ENCODE results near the gene ROBO1. TPM values are rescaled to one million over a fixed set of nuclear protein-coding genes. Genes with fewer than 3 reads are reported as not detected.

ROBO1 gene
- total RNA-seq, 1 donor from 2014 or later: 71.7 TPM

DNA sequence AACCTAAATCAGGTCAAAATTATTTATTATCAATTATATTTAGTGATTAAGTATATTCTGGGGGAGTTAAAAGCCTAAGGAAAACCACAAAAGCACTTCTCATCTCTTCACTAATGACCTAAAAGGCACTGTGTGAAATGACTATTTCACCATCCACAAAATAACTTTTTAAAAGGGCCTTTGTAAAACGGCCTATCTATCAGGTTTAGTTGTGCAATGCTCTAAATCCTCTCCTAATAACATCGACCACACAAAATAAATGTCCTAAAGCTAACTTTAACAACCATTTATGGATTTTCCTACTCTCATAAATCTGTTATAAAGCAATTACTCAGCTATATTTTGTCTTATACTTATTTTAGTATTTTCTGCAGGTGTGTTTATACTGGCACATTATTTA is 1066.3 kb downstream of the ROBO1 start:
- Mint-ChIP-seq H3K4me3 (ENCODE audit: unreplicated experiment) (no peak overlapping the region), H3K27ac (ENCODE audit: unreplicated experiment) (no peak overlapping the region), H3K27me3 (ENCODE audit: low read depth, unreplicated experiment) (no peaks in the 10 kb centered on the region), H3K9me3 (ENCODE audit: unreplicated experiment) (no peaks in the 10 kb centered on the region), H3K4me1 (ENCODE audit: low read depth, unreplicated experiment) (peaks cover 12% of the 10 kb centered on the region), H3K36me3 (ENCODE audit: low read depth, unreplicated experiment) (peaks cover 4% of the 10 kb centered on the region)
- Histone ChIP-seq H2AFZ (ENCODE audit: low read depth, low read length) (no peak overlapping the region), H3K36me3 (ENCODE audit: insufficient read depth, low read length) (no peaks in the 10 kb centered on the region), H3K4me3 (ENCODE audit: insufficient read depth, low read depth, low read length) (no peak overlapping the region), H3K27me3 (ENCODE audit: insufficient read depth, low read length) (no peaks in the 10 kb centered on the region), H3K4me1 (ENCODE audit: insufficient read depth, low read length) (no peaks in the 10 kb centered on the region), H3K4me2 (ENCODE audit: low read length) (no peak overlapping the region), H4K20me1 (ENCODE audit: insufficient read depth, low read length) (no peaks in the 10 kb centered on the region), H3K9me3 (ENCODE audit: insufficient read depth, low read depth, low read length) (no peaks in the 10 kb centered on the region), H3K79me2 (ENCODE audit: insufficient read depth, low read length) (no peaks in the 10 kb centered on the region), H3K27ac (ENCODE audit: low read depth, low read length) (no peak overlapping the region), H3K9ac (ENCODE audit: low read length) (no peak overlapping the region)
- no peak for DNase-seq (ENCODE audit: low read depth)
- FAIRE-seq: no peak
- TF ChIP-seq, protein P1, sequence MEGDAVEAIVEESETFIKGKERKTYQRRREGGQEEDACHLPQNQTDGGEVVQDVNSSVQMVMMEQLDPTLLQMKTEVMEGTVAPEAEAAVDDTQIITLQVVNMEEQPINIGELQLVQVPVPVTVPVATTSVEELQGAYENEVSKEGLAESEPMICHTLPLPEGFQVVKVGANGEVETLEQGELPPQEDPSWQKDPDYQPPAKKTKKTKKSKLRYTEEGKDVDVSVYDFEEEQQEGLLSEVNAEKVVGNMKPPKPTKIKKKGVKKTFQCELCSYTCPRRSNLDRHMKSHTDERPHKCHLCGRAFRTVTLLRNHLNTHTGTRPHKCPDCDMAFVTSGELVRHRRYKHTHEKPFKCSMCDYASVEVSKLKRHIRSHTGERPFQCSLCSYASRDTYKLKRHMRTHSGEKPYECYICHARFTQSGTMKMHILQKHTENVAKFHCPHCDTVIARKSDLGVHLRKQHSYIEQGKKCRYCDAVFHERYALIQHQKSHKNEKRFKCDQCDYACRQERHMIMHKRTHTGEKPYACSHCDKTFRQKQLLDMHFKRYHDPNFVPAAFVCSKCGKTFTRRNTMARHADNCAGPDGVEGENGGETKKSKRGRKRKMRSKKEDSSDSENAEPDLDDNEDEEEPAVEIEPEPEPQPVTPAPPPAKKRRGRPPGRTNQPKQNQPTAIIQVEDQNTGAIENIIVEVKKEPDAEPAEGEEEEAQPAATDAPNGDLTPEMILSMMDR (IDR thresholded peaks at IDR 0.05; ENCODE audit: insufficient read depth, low read depth, low read length): no peak
- TF ChIP-seq EZH2 (IDR thresholded peaks at IDR 0.05; ENCODE audit: insufficient read depth, low read length): no peak

DNA sequence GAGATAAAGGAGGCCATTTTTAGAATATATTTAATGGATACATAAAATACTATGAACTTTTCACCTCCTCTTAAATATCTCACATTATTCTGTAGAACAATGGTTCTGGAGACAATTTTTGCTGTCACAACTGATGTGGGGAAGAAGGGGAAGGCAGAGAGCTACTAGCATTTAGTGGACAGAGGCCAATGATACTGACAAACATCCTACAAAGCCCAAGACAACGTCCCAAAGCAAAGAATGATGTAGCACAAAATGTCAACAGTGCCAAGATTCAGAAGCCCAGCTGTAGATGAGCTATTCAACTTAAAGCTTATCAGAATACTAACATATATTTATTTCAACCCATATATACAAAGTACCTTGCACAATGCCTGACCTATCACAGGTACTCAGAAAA is 1069.4 kb downstream of the ROBO1 start:
- TF ChIP-seq, protein P1 (IDR thresholded peaks at IDR 0.05; ENCODE audit: insufficient read depth, low read depth, low read length): no peak
- no peak for TF ChIP-seq EZH2 (IDR thresholded peaks at IDR 0.05; ENCODE audit: insufficient read depth, low read length)
- Histone ChIP-seq H3K27ac (ENCODE audit: low read depth, low read length) (no peak overlapping the region), H3K36me3 (ENCODE audit: insufficient read depth, low read length) (no peaks in the 10 kb centered on the region), H3K4me3 (ENCODE audit: insufficient read depth, low read depth, low read length) (no peak overlapping the region), H4K20me1 (ENCODE audit: insufficient read depth, low read length) (no peaks in the 10 kb centered on the region), H3K9ac (ENCODE audit: low read length) (no peak overlapping the region), H3K4me2 (ENCODE audit: low read length) (no peak overlapping the region), H3K9me3 (ENCODE audit: insufficient read depth, low read depth, low read length) (no peaks in the 10 kb centered on the region), H3K27me3 (ENCODE audit: insufficient read depth, low read length) (no peaks in the 10 kb centered on the region), H3K79me2 (ENCODE audit: insufficient read depth, low read length) (no peaks in the 10 kb centered on the region), H2AFZ (ENCODE audit: low read depth, low read length) (no peak overlapping the region), H3K4me1 (ENCODE audit: insufficient read depth, low read length) (no peaks in the 10 kb centered on the region)
- H3K36me3 Mint-ChIP-seq (ENCODE audit: low read depth, unreplicated experiment): no peaks in the 10 kb centered on the region
- no peak overlapping the region for H3K4me3 Mint-ChIP-seq (ENCODE audit: unreplicated experiment)
- peaks cover 8% of the 10 kb centered on the region for H3K4me1 Mint-ChIP-seq (ENCODE audit: low read depth, unreplicated experiment)
- H3K27me3 Mint-ChIP-seq (ENCODE audit: low read depth, unreplicated experiment): no peaks in the 10 kb centered on the region
- FAIRE-seq (no peak), DNase-seq (ENCODE audit: low read depth) (no peak)
- no peak overlapping the region for H3K27ac Mint-ChIP-seq (ENCODE audit: unreplicated experiment)
- H3K9me3 Mint-ChIP-seq (ENCODE audit: unreplicated experiment): no peaks in the 10 kb centered on the region

DNA sequence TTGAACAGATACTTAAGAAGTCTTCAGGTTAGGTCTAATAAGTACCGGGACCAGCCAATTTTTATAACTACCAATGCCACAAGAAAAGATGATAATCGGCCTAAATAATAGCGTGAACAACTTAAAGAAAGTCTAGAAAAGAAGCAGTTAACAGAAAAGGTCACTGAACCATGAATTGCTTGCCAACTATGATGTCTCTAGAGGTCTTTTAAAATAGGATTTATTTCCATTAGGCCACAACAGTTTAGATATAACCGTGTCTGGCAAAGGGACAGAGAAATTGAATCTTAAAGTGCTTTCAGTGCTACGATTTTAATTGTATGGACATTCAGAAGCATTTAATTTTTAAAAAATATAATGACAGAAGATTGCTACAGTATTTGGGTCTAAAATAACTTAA is 1070.4 kb downstream of the ROBO1 start:
- H3K4me2 ChIP-seq (ENCODE audit: low read length): no peak overlapping the region
- Mint-ChIP-seq H3K4me1 (ENCODE audit: low read depth, unreplicated experiment) (peaks cover 8% of the 10 kb centered on the region), H3K4me3 (ENCODE audit: unreplicated experiment) (no peak overlapping the region), H3K27me3 (ENCODE audit: low read depth, unreplicated experiment) (no peaks in the 10 kb centered on the region), H3K36me3 (ENCODE audit: low read depth, unreplicated experiment) (no peaks in the 10 kb centered on the region), H3K9me3 (ENCODE audit: unreplicated experiment) (no peaks in the 10 kb centered on the region), H3K27ac (ENCODE audit: unreplicated experiment) (no peak overlapping the region)
- no peak overlapping the region for H3K27ac ChIP-seq (ENCODE audit: low read depth, low read length)
- no peak overlapping the region for H2AFZ ChIP-seq (ENCODE audit: low read depth, low read length)
- no peak overlapping the region for H3K4me3 ChIP-seq (ENCODE audit: insufficient read depth, low read depth, low read length)
- H3K36me3 ChIP-seq (ENCODE audit: insufficient read depth, low read length): no peaks in the 10 kb centered on the region
- no peaks in the 10 kb centered on the region for H3K9me3 ChIP-seq (ENCODE audit: insufficient read depth, low read depth, low read length)
- H3K4me1 ChIP-seq (ENCODE audit: insufficient read depth, low read length): no peaks in the 10 kb centered on the region
- TF ChIP-seq, protein P1 (IDR thresholded peaks at IDR 0.05; ENCODE audit: insufficient read depth, low read depth, low read length): no peak
- TF ChIP-seq EZH2 (IDR thresholded peaks at IDR 0.05; ENCODE audit: insufficient read depth, low read length): no peak
- FAIRE-seq: no peak
- no peaks in the 10 kb centered on the region for H3K79me2 ChIP-seq (ENCODE audit: insufficient read depth, low read length)
- H3K9ac ChIP-seq (ENCODE audit: low read length): no peak overlapping the region
- H3K27me3 ChIP-seq (ENCODE audit: insufficient read depth, low read length): no peaks in the 10 kb centered on the region
- no peaks in the 10 kb centered on the region for H4K20me1 ChIP-seq (ENCODE audit: insufficient read depth, low read length)
- no peak for DNase-seq (ENCODE audit: low read depth)
